HG02970 (cell line): ENCODE measurements around the gene CNTNAP1.
"Not testable (repeated sequence)": the region's sequence is repeated elsewhere in the genome, so short reads cannot be mapped to it uniquely, and the experiment has no call there.

Source experiments
- ATAC-seq: cut with Tn5 transposase; IDR thresholded peaks from one replicate; pipeline ENCODE4 v1.9.1; 2021; ENCODE audit warnings: mild to moderate bottlenecking, moderate library complexity, moderate number of reproducible peaks; ENCODE audit not compliant: unreplicated experiment, low FRiP score

CNTNAP1 gene

DNA sequence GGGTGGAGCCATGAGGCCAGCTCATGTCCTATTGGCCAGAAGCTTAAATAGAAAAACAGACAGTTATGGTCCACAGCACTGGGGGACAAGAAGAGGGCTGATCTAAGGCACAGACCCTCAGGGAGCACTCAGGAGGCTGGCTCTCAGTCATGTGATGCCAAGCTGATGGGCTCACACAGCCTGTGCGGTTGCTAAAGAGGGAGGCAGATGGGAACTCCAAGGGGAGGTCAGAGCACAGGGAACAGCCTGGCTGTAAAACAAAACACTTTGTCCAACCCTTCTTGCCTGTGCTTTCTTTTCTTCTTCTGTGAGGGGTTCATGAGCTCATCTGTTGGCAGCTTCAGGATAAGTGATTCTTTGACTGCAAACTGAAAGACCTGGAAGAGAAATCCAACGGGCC, 27.2 kb downstream of the CNTNAP1 start:
- no peak for ATAC-seq

DNA sequence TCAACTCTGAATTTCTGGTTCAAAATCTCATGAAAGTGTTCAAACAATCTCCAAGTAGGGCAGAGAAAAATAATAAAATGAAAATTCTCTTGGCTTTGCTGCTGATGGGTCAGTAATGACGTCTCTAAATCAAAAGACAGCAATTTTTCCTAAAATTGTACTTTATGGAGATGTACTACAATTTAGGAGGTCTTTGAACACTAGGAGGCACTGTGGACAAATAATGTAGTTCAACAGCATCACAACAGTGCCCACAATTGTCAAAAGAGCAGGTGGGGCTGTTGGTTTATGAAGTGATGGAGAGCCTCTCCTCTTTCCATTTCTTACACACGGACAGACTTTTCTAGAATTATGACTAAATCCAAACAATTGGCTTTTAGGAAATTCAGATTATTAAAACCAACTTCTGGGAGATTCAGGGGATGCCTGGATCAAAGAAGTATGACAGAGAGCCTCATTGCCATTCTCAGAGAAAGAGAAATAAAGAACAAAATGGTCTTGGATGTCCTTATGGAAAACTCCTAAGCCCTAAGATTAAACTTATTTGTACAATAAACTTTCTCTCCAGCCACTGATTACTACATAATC, 38.8 kb downstream of the CNTNAP1 start:
- no peak for ATAC-seq

DNA sequence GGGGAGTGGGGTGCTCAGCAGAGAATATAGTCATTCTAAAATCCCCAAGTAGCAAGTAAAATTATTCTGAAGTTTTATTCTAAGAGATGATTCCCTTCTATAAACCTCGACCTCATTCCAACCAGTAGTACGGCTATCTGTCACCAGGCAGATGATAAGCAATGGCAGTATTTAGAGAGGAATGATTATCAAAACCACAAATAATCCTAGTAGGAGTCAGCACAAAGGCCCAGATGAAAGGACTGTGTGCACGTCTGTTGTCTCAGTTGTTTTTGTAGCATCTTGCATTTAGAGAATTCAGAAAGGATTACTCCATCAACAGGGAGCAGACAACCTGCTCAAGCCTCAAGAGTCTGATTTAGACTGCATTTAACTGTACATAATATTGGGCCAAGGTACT, 41.3 kb downstream of the CNTNAP1 start:
- ATAC-seq = no peak

DNA sequence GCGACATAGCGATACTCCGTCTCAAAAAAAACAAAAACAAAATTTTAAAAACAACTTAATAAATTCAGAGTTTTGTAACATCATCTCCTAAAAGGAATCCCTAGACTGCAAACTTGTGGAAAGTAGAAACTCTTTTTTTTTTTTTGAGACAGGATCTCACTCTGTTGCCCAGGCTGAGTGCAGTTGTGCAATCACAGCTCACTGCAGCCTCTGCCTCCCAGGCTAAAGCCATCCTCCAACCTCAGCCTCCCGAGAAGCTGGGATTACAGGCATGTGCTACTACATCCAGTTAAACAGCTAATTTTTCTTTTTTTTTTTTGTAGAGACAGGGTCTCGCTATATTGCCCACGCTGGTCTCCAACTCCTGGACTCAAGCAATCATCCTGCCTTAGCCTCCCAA, 42.8 kb downstream of the CNTNAP1 start:
- ATAC-seq = no peak

DNA sequence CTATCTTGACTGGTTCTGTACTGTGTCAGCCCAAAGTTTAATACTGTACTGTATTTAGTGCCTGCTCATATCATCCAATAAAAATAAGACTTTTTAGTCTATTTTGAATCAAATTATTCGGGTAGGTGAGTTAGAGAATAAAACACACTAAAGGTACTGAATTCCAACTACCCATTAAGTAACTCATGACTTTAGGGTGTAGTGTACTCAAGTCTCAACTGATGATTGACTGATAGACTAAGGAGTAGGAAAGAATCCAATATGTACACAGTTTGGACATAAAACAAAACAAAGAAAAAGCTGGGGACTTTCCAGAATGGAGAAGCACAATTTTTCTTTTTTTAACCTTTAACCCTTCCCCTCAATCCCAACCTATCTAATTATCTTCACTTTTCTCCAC, 58.4 kb downstream of the CNTNAP1 start:
- ATAC-seq = no peak

DNA sequence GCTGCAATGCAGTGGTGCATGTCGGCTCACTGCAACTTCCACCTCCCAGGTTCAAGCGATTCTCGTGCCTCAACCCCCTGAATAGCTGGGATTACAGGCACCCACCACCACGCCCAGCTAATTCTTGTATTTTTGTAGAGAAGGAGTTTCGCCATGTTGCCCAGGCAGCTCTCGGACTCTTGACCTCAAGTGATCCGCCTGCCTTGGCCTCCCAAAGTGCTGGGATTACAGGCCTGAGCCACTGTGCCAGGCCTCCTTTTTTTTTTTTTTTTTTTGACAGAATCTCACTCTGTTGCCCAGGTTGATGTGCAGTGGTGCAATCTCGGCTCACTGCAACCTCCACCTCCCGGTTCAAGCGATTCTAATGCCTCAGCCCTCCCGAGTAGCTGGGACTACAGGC, 60.6 kb downstream of the CNTNAP1 start:
- not testable (repeated sequence) for ATAC-seq

DNA sequence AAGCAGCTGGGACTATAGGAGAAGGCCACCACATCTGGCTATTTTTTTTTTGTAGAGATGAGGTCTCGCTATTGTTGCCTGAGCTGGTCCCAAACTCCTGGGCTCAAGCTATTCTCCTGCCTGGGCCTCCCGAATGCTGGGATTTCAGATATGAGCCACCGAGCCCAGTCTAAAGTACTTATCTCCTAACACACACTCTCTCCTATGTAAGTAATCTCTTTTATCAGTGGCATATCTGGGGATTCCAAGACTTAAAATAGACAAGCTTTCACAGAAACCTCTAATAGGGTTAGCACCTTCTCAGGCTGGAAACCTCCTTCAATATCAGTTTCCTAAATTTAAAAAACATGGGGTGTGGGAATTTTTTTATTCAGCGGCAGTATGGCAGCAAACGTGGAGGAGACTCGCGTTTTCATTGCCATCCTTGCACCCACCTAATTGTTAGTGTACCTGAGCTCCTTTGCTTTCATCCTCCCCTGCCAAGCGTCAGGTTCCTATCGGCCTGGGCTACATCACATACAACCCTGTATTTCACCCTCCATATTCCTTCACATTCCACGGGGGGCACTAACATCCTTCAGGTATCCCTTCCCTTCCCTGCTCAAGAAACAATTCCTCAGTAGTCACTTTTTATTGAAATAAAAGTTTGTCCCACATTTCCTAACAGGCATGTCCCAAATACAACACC, 61.4 kb downstream of the CNTNAP1 start:
- no peak for ATAC-seq

DNA sequence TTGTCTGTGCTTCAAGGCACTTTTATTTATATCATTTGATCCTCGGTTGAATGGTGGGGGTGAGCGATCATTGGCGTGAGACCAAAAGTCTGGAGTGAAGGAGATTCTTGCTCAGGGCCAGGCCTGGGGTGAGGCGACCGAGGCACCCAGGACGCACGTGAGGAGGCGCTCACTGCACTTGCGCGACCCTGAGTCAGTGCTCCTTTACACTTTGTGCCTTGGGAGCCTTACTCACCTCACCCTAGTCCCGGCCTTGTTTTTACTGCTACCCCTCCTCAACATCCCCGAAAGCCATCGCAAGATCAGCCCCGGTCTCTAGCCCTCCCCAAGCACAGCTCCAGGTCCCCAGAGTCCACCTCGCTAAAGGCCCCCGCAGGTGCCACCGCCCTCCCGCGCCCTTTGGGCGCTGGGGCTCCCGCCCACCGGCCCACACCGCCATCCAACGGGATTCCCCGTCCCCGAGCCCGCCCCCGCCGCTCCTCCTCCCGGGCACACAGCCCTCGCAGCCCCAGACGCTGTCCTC, 62.0 kb downstream of the CNTNAP1 start:
- peak; percentile 41 for ATAC-seq

DNA sequence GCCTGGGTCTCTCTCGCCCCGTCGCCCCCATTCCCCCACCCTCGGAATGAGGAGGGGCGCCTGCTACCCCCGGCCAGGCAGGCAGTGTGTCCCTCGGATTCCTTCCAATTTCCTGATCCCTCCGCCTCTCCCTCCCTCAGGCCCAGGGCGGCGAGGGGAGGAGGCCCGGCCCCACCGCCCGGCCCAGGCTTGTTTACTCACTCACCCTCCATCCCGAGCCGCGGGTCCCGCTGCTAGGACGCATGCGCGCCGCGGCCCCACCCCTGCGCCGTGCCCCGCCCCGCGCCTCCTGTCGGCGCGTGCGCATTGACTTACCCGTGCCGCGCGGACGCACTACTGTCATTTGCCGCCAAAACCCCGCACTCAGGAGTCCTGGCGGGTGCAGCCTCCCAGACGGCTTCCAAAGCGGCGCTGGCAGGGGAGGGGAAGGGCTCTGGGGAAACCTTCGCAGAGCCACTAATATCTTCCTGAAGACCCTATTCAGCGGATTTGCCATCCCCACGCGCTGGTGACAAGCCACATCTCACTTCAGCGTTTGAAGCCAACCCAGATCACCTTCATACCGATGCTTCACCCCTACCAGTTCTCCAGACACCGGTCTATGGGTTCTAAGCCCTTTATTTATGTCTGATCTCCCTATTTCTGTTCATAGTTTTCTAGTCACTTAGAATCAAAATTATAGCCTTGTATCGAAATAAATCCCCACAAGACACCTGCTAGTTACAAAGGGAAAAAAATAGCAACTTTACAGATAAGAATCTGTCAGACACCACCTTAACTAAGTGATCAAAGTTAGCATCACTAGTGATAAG, 62.7 kb downstream of the CNTNAP1 start, which contains the start of gene EZH1:
Gene EZH1 (minus strand): TSS at position 235 of the 812 bp plus-strand sequence. CDS start 16,099 bp downstream, outside the sequence.
- peak; percentile 83 for ATAC-seq

DNA sequence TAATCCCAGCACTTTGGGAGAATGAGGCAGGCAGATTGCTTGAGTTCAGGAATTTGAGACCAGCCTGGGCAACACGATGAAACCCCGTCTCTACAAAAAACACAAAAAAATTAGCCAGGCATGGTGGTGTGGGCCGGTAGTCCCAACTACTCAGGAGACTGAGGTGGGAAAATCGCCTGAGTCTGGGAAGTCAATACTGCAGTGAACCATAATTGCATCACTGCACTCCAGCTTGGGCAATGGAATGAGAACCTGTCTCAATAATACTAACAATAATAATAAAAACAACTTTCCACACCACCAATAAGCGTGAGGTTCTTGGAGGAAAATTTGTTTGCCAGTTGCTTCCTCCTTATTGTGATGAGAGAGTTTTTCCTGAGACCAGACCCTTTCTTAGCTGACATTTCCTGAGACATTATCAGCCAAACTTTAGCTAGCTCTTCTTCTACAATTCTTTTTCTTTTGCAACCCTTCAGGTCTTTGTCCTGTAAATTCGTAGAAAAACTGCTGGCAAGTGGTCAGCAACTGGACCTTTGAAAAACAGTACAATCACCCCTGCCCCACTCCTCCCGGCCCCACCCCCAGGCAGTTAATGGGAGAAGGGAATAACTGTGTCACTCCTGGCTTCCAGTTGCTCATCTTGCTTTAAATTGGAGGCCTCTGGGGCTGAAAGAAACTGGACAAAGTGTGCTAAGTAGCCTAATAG, 66.0 kb downstream of the CNTNAP1 start:
- ATAC-seq = no peak

DNA sequence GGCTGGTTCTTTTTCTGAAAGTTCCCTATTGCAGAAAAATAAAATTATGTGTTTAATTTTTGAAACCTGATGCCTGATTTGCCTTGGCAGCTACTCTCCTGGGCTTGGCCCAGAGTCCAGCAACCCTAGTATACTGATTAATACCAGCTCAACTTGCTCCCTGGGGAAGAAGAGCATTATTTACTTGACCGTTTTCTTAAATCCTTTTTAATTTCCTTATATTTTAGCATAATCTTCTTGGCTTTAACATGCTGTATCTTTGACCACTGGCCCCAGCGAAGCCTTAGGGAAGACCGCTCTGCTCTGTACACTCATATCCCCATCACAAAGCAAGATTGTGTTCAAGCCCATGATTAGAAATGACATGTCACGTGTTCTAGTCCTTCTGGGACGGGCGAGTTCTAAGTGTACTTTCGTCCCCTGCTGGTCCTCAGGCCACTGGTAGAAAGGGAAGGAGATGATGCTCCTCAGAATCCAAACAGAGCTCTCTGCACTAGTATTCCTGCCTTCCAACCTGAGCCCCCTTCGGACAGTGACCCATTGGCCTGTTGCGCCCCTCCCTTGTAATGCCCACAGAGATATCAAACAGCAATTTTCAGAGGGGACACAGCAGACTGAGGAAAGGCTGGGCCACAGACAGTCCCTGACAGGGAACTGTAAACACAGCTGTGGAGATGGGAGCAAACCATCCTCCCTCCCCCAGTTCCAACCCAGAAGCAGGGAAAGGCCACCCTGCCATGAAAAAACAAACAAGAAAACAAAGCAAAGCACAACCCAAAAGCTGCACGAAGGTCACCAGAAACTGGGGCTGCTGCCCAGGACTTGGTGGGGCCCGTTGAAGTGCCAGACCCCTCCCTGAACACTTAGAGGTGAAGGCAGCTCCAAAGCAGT, 66.8 kb downstream of the CNTNAP1 start:
- ATAC-seq = no peak
